HL-60 (cell line): ENCODE data around the gene MFAP3L.

Source experiments
- DNase-seq, 2 experiments: peaks; one replicate each; pipeline ENCODE4 v3.0.0-alpha.2; 2010 to 2020; ENCODE audit warnings: low read depth in 1 of 2, low spot score in 1 of 2
- H3K27ac ChIP-seq: fragments of 250-450 bp; sonication (Bioruptor Pico); replicated peaks from 2 replicates; pipeline ENCODE4 v1.5.1; 2020; ENCODE audit warnings: mild to moderate bottlenecking, moderate library complexity
- H3K27me3 ChIP-seq: fragments of 250-450 bp; sonication (Bioruptor Pico); 2 replicates; pipeline ENCODE4 v1.5.1; 2021; ENCODE audit warnings: mild to moderate bottlenecking, moderate library complexity; ENCODE audit not compliant: insufficient read depth, poor library complexity, severe bottlenecking
- H3K4me3 ChIP-seq: replicated peaks from 2 replicates; pipeline ENCODE4 v1.5.1; 2011; ENCODE audit warnings: mild to moderate bottlenecking, control low read depth, low read length; ENCODE audit not compliant: insufficient read depth
- CTCF ChIP-seq: IDR thresholded peaks from one replicate; pipeline ENCODE4 v1.5.1; 2011; ENCODE audit warnings: low read length, control low read depth, inconsistent platforms; ENCODE audit not compliant: insufficient read depth
- GABPA ChIP-seq: IDR thresholded peaks from 2 replicates; pipeline ENCODE4 v1.6.1; 2012; ENCODE audit warnings: low read depth
- POLR2AphosphoS5 ChIP-seq: IDR thresholded peaks from 2 replicates; pipeline ENCODE4 v1.6.1; 2012; ENCODE audit warnings: low read depth
- REST ChIP-seq: IDR thresholded peaks from 2 replicates; pipeline ENCODE4 v1.6.1; 2012; ENCODE audit warnings: low read depth; ENCODE audit not compliant: insufficient replicate concordance
- SPI1 ChIP-seq: IDR thresholded peaks from 2 replicates; pipeline ENCODE4 v1.6.1; 2012; ENCODE audit warnings: low read depth, mild to moderate bottlenecking, borderline replicate concordance

MFAP3L gene

GRCh38 chr4:170001745-170002267, 24.4 kb downstream of the MFAP3L start:
- TF ChIP-seq GABPA: no peak
- no peak for TF ChIP-seq REST
- TF ChIP-seq SPI1: no peak
- TF ChIP-seq CTCF: no peak
- no peak for TF ChIP-seq POLR2AphosphoS5
- no peak for DNase-seq
- Histone ChIP-seq H3K4me3 (no peak overlapping the region), H3K27ac (no peak overlapping the region), H3K27me3 (peaks cover 2% of the 10 kb centered on the region)

DNA sequence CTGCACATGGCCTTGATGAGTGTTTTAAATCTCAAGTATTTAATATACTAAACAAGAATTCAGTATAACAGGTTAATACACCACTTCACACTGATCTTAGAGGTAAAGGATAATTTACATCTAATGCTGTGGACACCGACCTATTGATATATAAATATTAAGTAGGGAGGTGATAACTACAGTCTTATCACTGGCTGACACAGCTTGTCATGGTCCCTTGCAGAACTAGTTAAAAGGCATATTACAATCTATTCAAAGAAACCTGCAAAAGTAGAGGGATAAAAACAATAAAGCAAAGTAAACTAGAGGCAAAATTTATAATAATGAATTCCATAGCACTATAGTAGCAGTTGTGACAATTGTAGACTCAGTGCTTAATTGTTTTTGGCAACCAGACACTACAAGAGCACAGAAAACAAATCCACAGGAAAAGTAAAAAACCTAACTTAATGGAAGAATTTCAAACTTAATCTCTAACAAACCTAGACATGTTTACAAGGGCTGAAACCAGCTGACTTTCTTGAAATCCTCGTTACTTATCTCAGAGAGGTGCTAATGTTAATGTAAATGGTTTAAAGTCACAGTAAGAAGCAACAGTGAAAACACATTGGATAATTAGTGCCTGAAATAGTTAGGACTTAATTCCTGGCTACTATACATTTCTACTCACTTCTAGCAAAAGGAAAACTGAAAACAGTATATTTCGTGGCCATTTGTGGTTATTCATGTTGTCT, 25.0 kb downstream of the MFAP3L start:
- H3K27me3 ChIP-seq: peaks cover 2% of the 10 kb centered on the region
- no peak overlapping the region for H3K4me3 ChIP-seq
- TF ChIP-seq GABPA (no peak), POLR2AphosphoS5 (no peak), SPI1 (no peak), REST (no peak), CTCF (no peak)
- no peak for DNase-seq
- H3K27ac ChIP-seq: no peak overlapping the region

DNA sequence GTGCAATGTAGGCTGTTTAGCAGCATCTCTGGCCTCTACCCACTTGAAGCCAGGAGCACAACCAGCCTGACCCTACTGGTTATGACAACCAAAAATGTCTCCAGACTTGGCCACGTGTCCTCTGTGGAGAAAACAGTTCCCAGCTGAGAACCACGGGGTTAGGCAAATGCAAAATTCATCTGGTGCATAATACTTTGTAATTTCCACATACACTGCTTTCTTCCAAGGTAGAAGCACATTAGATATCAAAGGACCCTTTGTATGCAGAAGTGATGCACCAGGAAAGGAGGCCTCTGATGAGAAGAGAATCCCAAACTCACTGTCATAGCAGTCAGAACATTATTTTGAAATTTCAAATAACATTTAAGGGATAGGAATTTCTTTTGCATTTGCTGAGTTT, 26.3 kb downstream of the MFAP3L start:
- H3K4me3 ChIP-seq: no peak overlapping the region
- TF ChIP-seq REST (no peak), POLR2AphosphoS5 (no peak), GABPA (no peak), SPI1 (no peak), CTCF (no peak)
- no peak overlapping the region for H3K27ac ChIP-seq
- no peak for DNase-seq
- peaks cover 2% of the 10 kb centered on the region for H3K27me3 ChIP-seq
